ENCODE results near the gene MSANTD7.

Gene MSANTD7

DNA sequence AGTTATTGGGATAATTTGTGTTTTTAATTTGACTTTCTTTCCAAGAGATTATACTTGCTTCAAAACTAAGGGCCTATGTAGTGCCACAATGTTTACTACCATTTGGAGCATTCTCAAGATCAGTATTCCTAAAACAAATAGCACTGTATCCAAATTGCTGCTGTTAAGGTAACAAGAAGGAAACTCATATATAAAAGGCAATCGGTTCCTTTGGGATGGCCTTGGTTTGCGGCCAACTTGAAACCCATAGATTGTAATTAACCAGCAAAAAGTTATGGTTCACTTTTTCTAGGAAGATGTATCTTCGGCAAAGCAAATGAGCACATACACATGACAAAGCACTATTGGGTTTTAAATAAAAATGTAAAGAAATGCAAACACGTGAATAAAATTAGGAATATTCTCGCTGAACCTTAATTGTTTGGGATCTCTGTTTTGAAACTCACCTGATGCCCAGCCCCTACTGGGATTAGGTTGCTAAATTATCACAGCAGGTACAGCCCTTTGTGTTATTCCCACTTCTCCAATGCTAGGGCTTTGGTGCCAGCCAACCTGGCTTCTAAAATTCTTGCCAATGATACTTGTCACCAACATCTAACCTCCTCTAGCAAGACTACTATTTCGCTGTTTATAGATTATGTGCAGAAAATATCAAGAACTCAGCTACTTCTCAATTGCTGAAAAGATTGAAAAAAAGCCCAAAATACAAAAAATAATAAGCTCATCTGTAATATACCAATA is 16.3 kb upstream of the MSANTD7 start:
- in situ Hi-C loops (cut with MboI; ENCODE audit: low pct_unique_long_range_greater_than_20kb, low sequenced_read_pairs, unreplicated experiment), result loop anchor here (10.0 kb wide), 1 partner anchor 287 kb away; no protein-coding TSS in a partner anchor
- no peak for TF ChIP-seq CTCF (IDR thresholded peaks at IDR 0.05; ENCODE audit: extremely low read depth, insufficient read depth, missing control alignments)
- DNase-seq (ENCODE audit: low spot score), result no peak

GRCh38 chr10:14822879-14823755 is 15.0 kb upstream of the MSANTD7 start:
- peak; percentile 64 for DNase-seq (ENCODE audit: low spot score)
- in situ Hi-C loops (cut with MboI; ENCODE audit: low pct_unique_long_range_greater_than_20kb, low sequenced_read_pairs, unreplicated experiment), result loop anchor here (10.0 kb wide), 1 partner anchor 288 kb away; no protein-coding TSS in a partner anchor
- TF ChIP-seq CTCF (IDR thresholded peaks at IDR 0.05; ENCODE audit: extremely low read depth, insufficient read depth, missing control alignments), result peak; percentile 77

DNA sequence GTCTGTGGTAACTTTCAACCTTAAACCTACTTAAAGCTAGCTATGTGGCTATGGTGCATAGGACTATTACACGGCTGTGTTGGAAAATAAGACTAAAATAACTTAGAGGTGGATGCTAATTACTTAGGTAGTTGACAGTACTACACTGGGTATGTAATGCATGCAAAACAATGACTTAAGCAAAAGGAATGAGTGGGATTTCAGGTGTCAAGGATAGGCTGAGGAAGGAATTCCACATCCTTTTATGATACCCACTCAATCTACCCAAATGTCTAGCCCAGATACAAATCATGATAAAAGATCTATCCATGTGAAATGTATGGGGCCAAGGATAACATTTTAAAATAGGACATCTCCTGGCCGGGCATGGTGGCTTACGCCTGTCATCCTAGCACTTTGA is 14.1 kb upstream of the MSANTD7 start:
- no peak for TF ChIP-seq CTCF (IDR thresholded peaks at IDR 0.05; ENCODE audit: extremely low read depth, insufficient read depth, missing control alignments)
- in situ Hi-C loops (cut with MboI; ENCODE audit: low pct_unique_long_range_greater_than_20kb, low sequenced_read_pairs, unreplicated experiment), result loop anchor here (10.0 kb wide), 1 partner anchor 289 kb away; no protein-coding TSS in a partner anchor
- DNase-seq (ENCODE audit: low spot score), result no peak

- in situ Hi-C loops (cut with MboI; ENCODE audit: low pct_unique_long_range_greater_than_20kb, low sequenced_read_pairs, unreplicated experiment), result loop anchor here (10.0 kb wide), 1 partner anchor 291 kb away; no protein-coding TSS in a partner anchor
- DNase-seq (ENCODE audit: low spot score), result no peak
- no peak for TF ChIP-seq CTCF (IDR thresholded peaks at IDR 0.05; ENCODE audit: extremely low read depth, insufficient read depth, missing control alignments)
Observed at GRCh38 chr10:14826076-14826829, 11.9 kb upstream of the MSANTD7 start.

- no peak for TF ChIP-seq CTCF (IDR thresholded peaks at IDR 0.05; ENCODE audit: extremely low read depth, insufficient read depth, missing control alignments)
- in situ Hi-C loops (cut with MboI; ENCODE audit: low pct_unique_long_range_greater_than_20kb, low sequenced_read_pairs, unreplicated experiment), result no loop called here
- DNase-seq (ENCODE audit: low spot score), result no peak
Observed at GRCh38 chr10:14833106-14833505, 5.0 kb upstream of the MSANTD7 start.

GRCh38 chr10:14836208-14836607 is 1.9 kb upstream of the MSANTD7 start:
- in situ Hi-C loops (cut with MboI; ENCODE audit: low pct_unique_long_range_greater_than_20kb, low sequenced_read_pairs, unreplicated experiment), result no loop called here
- DNase-seq (ENCODE audit: low spot score), result no peak
- no peak for TF ChIP-seq CTCF (IDR thresholded peaks at IDR 0.05; ENCODE audit: extremely low read depth, insufficient read depth, missing control alignments)

Data from GM13977 (cell line).